ENCODE data around the gene NAT14. TPM values are rescaled to one million over a fixed set of nuclear protein-coding genes. Genes with fewer than 3 reads are reported as not detected.

The NAT14 gene
- polyA plus RNA-seq, 1 of the 3 experiments (the other 2 are of a cell fraction): 89.9 TPM

DNA sequence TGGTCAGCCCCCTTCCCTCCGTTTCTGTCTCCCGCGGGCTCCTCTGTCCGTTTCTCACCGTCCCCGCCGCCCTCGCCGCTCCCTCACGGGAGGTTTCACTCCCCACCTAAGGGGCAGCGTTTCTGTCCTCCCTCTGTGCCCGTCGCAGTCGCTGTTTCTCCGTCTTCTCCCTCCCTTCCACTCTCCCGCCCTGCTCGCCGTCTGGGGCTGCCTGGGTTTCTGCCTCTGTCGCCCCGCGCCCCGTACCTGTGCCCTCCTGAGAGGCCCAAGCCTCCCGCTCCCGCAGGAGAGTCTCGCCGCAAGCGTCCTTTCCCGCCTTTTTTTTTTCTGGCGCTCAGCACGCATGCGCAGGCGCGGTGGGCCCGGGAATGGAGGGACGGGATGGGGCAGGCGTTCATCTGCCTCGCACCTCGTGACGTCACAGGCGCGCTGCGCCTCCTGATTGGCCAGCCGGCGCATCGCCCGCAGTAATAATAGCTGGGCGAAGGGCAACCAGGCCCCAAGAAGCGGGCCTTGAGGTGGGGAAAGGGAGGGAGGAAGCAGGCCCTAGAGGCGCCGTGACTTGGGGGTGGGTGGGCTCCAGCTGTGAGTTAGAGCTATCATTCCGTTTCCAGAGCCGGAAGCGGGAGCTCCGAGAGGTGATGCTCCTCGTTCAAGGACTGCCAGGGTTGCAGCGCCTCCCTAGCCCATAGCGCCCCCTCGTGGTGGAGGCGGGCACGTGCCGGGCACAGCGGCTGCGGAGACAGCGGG, 18.7 kb downstream of the NAT14 start (continued):
- no peak; the same call in 1 of the 2 replicates for TF ChIP-seq USF1 (IDR thresholded peaks at IDR 0.05; ENCODE audit: borderline replicate concordance, low read depth)
- no peak for TF ChIP-seq FOSL2 (IDR thresholded peaks at IDR 0.05; ENCODE audit: borderline replicate concordance, low read depth)
- TF ChIP-seq SIN3A (IDR thresholded peaks at IDR 0.05; ENCODE audit: borderline replicate concordance, low read depth, low read length): no peak
- no peak for TF ChIP-seq GABPA (IDR thresholded peaks at IDR 0.05; ENCODE audit: low read depth)
- TF ChIP-seq ZBTB33 (IDR thresholded peaks at IDR 0.05; ENCODE audit: borderline replicate concordance, low read depth): no peak
- TF ChIP-seq PBX3 (IDR thresholded peaks at IDR 0.05): no peak
- TF ChIP-seq CHD2 (IDR thresholded peaks at IDR 0.05; ENCODE audit: low read length, partially characterized antibody): peak; percentile 64
- no peak for TF ChIP-seq RXRA (IDR thresholded peaks at IDR 0.05; ENCODE audit: borderline replicate concordance, low read depth)

DNA sequence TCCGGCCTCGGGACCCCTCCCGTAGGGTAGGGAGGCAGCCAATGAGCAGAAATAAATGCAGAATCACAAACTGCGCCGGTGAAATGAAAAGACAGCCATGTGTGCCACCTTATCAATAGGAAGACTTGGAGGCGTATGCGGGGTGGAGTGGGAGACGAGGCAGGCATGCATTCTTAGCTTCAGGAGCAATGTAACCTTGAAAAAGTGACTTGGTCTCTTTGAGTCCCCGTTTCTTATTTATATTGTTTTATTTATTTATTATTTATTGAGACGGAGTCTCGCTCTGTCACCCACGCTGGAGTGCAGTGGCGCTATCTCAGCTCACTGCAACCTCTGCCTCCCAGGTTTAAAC, 19.2 kb downstream of the NAT14 start:
- Histone ChIP-seq H3K9me3 (no peaks in the 10 kb centered on the region), H4K20me1 (ENCODE audit: insufficient read depth) (no peaks in the 10 kb centered on the region), H3K27ac (ENCODE audit: low read depth in 2 of 2, low read length in 1 of 2) (no peak overlapping the region), H3K4me1 (ENCODE audit: control insufficient read depth in 1 of 2, insufficient read depth in 2 of 2, low read depth in 1 of 2, low read length in 1 of 2) (peaks cover 0 to 2% of the 10 kb centered on the region in 2 experiments; a peak in 1 of 4 replicates), H3K4me2 (peak overlapping the region; percentile 70; the same call in 1 of the 2 replicates), H3K9me2 (no peaks in the 10 kb centered on the region), H3K9ac (no peak overlapping the region), H3K79me2 (ENCODE audit: insufficient read depth) (no peaks in the 10 kb centered on the region), H3K4me3 (ENCODE audit: low read depth in 2 of 2, low read length in 1 of 2) (peak overlapping the region; percentile 49 to 62), H3F3A (replicated peaks; ENCODE audit: insufficient read depth) (peaks cover 5% of the 10 kb centered on the region), H2AFZ (ENCODE audit: low read depth) (peak overlapping the region; percentile 75; the same call in 1 of the 2 replicates), H3K27me3 (ENCODE audit: insufficient read depth) (no peaks in the 10 kb centered on the region), H3K36me3 (replicated peaks in 1 of 2; ENCODE audit: control insufficient read depth in 1 of 2, insufficient read depth in 2 of 2, low read length in 1 of 2) (no peaks in the 10 kb centered on the region)
- POLR2A ChIA-PET: interaction anchor here (0.7 to 1.7 kb wide), 7 partner anchors 13 to 97 kb away, joined by 3 to 12 read pairs (median 8); partner anchors contain the start of genes NAT14, UBE2S and ZNF628
- WGBS (ENCODE audit: low lambda C conversion rate): 44% methylated on average over 13 of the region's 13 CpGs
- DNase-seq: no peak
- no peak for TF ChIP-seq RFX5 (IDR thresholded peaks at IDR 0.05; ENCODE audit: low read length)
- no peak for TF ChIP-seq ELF1 (IDR thresholded peaks at IDR 0.05)
- no peak for TF ChIP-seq CHD2 (IDR thresholded peaks at IDR 0.05; ENCODE audit: low read length, partially characterized antibody)
- TF ChIP-seq, protein P1, sequence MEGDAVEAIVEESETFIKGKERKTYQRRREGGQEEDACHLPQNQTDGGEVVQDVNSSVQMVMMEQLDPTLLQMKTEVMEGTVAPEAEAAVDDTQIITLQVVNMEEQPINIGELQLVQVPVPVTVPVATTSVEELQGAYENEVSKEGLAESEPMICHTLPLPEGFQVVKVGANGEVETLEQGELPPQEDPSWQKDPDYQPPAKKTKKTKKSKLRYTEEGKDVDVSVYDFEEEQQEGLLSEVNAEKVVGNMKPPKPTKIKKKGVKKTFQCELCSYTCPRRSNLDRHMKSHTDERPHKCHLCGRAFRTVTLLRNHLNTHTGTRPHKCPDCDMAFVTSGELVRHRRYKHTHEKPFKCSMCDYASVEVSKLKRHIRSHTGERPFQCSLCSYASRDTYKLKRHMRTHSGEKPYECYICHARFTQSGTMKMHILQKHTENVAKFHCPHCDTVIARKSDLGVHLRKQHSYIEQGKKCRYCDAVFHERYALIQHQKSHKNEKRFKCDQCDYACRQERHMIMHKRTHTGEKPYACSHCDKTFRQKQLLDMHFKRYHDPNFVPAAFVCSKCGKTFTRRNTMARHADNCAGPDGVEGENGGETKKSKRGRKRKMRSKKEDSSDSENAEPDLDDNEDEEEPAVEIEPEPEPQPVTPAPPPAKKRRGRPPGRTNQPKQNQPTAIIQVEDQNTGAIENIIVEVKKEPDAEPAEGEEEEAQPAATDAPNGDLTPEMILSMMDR (IDR thresholded peaks at IDR 0.05): no peak
- CTCF ChIA-PET: interaction anchor here (0.6 to 3.8 kb wide), 52 partner anchors 10 to 773 kb away, joined by 3 to 162 read pairs (median 4); partner anchors contain the start of genes NAT14, SBK3, SSC5D and U2AF2

Data from SK-N-SH (cell line).